ENCODE results near the gene SEMA3G.
A peak's percentile ranks its signal among the peaks of the same experiment; 100 is the strongest.

Gene SEMA3G

GRCh38 chr3:52468336-52468735, 23.4 kb upstream of the SEMA3G start:
- H3K4me3 ChIP-seq (ENCODE audit: low read depth, low read length) = no peak overlapping the region
- TF ChIP-seq, protein P1, sequence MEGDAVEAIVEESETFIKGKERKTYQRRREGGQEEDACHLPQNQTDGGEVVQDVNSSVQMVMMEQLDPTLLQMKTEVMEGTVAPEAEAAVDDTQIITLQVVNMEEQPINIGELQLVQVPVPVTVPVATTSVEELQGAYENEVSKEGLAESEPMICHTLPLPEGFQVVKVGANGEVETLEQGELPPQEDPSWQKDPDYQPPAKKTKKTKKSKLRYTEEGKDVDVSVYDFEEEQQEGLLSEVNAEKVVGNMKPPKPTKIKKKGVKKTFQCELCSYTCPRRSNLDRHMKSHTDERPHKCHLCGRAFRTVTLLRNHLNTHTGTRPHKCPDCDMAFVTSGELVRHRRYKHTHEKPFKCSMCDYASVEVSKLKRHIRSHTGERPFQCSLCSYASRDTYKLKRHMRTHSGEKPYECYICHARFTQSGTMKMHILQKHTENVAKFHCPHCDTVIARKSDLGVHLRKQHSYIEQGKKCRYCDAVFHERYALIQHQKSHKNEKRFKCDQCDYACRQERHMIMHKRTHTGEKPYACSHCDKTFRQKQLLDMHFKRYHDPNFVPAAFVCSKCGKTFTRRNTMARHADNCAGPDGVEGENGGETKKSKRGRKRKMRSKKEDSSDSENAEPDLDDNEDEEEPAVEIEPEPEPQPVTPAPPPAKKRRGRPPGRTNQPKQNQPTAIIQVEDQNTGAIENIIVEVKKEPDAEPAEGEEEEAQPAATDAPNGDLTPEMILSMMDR (conservative IDR thresholded peaks at IDR 0.05; ENCODE audit: low read depth, low read length) = no peak
- DNase-seq (ENCODE audit: low read depth) = peak; percentile 64

DNA sequence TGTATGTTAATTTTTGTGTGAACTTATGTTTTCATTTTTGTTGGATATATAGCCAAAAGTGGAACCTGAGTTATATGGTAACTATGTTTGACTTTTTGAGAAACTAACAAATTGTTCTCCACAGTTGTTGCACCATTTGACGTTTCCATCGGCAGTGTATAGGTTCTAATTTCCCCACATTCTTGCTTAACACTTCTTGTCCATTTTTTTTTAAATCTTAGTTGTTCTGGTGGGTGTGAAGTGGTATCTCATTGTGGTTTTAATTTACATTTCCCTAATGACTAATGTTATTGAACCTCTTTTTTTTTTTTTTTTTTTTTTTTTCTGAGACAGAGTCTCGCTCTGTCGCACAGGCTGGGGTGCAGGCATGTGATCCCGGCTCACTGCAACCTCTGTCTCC, 18.5 kb upstream of the SEMA3G start:
- TF ChIP-seq, protein P1 (conservative IDR thresholded peaks at IDR 0.05; ENCODE audit: low read depth, low read length) = no peak
- DNase-seq (ENCODE audit: low read depth) = no peak
- H3K4me3 ChIP-seq (ENCODE audit: low read depth, low read length) = no peak overlapping the region

GRCh38 chr3:52461874-52462273, 17.0 kb upstream of the SEMA3G start:
- no peak overlapping the region for H3K4me3 ChIP-seq (ENCODE audit: low read depth, low read length)
- DNase-seq (ENCODE audit: low read depth) = no peak
- TF ChIP-seq, protein P1 (conservative IDR thresholded peaks at IDR 0.05; ENCODE audit: low read depth, low read length) = no peak

DNA sequence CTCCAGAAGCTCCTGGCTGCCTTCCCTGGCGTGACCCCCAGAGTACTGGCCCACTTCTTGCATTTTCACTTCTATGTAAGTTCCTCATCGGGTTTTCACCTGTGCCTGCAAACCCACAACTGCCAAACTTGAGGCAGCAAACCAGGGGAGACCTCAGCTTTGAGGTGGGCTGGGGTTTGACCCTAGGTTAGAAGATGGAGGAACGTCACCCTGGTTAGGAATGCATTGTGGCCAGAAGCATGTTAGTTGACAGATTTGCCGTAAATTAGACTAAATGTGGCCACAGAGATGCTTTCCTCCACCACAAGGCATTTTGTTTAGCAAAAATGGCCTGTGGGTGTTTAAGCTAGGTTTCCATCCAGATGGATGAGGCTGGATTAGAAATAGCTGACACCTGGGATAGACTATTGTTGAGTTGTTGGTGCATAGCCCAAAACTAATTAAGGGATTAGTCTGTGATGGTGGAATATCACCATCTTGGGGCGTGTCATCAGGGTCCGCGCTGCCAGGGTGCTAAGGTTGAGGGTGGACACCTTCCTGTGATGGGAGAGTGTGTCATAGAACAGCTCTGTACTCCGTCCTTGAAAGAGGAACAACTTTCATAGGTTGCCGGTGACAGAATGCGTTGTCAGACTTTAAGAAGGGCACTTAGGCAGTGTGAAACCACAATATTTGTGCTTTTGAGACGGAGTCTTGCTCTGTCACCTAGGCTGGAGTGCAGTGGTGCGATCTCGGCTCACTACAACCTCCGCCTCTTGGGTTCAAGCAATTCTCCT, 14.1 kb upstream of the SEMA3G start:
- TF ChIP-seq, protein P1 (conservative IDR thresholded peaks at IDR 0.05; ENCODE audit: low read depth, low read length) = no peak
- no peak overlapping the region for H3K4me3 ChIP-seq (ENCODE audit: low read depth, low read length)
- DNase-seq (ENCODE audit: low read depth) = no peak

DNA sequence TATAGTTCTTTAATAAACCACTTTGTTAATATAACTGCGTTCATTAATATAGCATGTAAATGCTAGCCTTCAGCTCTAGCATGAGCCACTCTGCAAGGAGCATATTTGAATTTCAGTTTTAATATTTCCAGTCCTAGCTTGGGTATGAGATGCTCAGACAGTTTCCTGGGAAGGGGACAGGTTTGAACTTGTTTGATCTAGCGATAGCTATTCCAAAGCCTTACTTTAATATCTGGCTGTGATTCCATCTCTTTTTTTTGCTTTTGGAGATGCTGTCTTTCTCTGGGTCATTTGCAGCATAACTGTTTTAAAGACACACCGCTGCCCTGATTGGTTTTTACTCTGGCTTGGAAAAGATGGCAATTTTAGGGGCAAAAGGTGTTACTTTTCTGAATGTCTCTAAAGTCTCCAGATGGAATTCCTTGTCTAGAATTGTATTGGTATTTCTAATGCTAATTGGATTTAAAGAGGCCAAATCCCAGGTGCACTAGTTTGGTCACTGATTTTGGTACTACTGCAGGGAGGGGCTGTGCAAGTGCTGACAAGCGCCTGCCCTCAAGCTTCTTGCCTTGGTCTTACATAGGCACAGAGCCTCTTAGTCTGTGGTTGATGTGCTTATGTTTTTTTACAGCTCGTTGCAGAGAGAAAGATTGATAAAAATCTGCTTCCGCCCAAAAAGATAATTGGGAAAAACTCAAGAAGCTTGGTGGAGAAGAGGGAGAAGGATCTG, 13.3 kb upstream of the SEMA3G start:
- TF ChIP-seq, protein P1 (conservative IDR thresholded peaks at IDR 0.05; ENCODE audit: low read depth, low read length) = no peak
- DNase-seq (ENCODE audit: low read depth) = no peak
- no peak overlapping the region for H3K4me3 ChIP-seq (ENCODE audit: low read depth, low read length)

DNA sequence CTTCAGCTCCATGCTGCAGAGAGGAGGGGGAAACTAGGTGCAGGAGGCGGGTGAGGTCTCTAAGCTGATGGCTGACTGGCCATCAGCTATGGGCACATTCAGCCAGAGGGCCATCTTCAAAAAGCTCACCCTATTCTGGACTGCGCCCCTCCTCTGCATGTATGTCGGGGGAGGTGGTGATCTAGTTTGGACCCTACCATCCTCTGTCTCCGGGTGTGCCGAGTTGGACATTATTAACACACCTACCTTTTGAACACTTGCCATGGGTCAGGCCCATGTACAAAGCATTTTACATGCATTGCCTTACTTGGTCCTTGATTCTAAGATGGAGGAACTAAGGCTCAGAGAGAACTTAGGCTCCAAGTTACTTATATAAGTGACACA, 11.9 kb upstream of the SEMA3G start:
- no peak for DNase-seq (ENCODE audit: low read depth)
- H3K4me3 ChIP-seq (ENCODE audit: low read depth, low read length) = peak overlapping the region; percentile 81
- TF ChIP-seq, protein P1 (conservative IDR thresholded peaks at IDR 0.05; ENCODE audit: low read depth, low read length) = no peak
